ENCODE data around the gene SLC8B1.

The SLC8B1 gene

DNA sequence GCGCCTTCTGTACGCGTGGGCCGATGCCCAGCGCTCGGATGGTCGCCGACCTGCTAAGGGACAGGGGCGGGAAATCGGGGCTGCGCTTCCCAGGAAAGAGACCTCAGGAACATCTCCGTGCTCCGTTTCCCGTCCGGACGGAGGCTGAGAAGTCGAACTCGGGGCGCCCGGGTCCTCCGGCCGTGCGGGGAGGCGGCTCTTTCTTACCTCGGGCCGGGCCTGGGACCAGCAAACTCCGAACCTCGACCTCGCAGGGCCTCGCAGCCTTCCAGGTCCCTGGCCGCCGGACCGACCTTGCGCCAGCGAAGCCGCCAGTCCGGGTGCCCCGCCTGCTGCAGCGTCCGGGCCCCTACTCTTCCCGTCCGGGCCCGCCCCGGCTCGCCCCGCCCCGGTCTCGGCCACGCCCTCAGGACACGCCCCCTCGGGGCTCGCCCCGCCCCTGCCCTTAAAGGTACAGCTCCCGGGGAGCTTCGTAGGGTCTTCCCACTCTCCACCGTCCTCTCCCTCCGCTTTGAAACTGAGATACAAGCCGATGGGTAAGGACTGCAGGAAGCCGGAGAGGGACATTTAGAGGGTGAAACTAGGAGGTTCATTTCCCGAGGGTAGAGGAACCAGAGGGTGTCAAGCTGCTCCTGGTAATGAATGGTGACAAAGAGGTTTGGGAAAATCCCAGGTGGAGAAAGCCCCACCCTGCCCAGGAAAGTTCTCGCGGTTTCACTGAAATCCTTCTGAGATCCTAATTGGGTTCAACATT is at the start of gene SLC8B1:
TSS of gene SLC8B1 (minus strand) at position 324 of the 754 bp plus-strand sequence. CDS start 2,231 bp downstream, outside the sequence.
- no peak for DNase-seq

DNA sequence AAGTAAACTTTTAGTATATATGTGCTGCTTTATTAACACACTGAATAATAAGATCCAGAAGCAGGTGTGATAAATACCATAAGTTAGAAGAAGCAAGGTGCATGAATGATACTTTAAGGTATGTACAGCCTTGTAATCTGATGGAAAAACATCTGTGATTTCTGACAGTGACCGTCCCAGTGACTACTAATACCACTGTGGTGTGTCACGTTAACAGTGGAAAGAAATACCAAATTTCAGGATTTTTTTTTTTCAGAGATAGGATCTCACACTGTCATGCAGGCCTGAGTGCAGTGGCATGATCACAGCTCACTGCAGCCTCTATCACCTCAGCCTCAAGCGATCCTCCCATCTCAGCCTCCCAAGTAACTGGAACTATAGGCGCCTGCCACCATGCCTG is 47.3 kb upstream of the SLC8B1 start:
- no peak for DNase-seq

DNA sequence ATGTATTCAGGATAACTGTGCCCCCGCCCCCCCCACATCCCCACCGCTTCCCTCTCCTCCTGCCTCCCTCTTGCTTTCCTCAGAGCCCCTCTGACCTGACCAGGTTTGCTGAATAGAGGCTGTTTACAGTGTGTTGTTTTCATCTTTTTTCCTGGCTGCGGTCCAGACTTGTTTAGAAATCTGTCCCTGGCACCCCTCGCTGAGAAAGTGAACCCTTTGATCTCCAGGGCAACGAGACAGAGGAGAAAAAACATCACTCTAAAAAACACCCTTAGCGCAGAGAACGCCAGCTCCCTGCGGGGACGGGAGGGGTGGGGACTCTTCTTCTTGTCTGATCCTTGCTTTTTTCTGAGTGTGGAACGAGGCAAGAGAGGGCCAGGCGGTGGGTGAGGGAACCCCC is 46.3 kb upstream of the SLC8B1 start:
- no peak for DNase-seq

DNA sequence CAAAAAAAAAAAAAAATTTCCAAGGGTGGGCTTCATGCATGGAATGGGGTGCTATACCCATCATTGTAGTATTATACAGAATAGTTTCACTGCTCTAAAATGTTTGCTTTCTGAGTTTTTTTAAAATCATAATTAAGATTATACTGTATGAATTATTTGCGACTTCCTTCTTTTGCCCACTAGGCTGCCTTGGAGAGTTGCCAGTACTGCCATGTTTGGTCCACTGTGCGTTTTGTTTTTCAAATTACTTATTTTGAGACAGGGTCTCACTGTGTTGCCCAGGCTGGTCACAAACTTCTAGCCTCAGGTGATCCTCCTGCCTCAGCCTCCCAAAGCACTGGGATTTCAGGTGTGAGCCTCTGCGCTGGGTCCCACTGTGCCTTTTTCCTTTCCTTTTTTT is 43.4 kb upstream of the SLC8B1 start:
- no peak for DNase-seq

DNA sequence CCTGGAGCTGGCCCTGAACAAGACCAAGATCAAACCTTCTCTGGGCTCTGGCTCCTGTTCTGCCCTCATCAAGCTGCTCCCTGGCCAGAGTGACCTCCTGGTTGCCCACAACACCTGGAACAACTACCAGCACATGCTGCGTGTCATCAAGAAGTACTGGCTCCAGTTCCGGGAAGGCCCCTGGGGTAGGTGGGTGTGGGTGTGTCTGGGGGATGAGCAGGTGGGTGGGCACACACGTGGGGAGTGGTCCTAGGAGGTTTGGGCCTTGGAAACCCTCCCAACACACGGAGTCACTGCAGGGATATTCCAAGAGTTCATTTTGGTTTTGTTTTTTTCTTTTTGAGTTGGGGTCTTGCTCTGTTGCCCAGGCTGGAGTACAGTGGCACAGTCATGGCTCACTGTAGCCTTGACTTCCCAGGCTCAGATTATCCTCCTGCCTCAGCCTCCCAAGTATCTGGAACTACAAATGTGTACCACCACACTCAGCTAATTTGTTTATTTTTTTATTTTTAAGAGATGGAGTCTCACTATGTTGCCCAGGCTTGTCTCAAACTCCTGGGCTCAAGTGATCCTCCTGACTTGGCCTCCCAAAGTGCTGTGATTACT is 40.0 kb upstream of the SLC8B1 start:
- DNase-seq, result no peak

DNA sequence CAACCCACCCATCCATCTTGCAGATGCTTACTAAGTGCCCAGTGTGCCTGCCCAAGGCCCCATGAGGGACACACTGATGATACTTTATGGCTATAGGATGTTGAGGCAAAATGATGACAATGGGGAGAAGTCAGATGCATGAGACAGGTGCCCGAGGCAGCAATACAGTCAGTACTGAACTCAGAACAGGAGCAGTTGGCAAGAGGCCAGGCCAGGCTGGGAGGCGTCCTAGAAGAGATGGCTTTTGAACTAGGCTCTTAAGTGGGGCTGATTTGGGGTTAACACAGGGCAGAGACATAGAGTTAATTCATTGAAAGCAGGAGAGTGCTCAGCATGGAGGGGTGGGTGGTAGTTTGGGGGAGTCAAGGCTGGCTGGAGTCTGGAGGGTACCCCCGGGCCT is 39.1 kb upstream of the SLC8B1 start:
- DNase-seq, result no peak

DNA sequence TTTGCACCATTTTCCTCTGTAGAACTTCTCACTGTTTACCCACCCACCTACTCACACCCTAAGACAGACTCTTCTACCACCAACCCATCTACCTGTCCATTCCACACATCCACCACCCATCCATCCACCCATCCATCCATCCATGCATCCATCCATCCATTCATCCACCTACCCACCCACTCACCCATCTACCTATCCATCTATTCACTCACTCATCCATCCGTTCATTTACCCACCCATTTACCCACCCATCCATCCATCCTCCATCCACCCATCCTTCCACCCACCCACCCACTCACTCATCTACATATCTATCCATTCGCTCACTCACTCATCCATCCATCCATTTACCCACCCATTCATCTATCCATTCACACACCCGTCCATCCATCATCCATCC is 38.5 kb upstream of the SLC8B1 start:
- no peak for DNase-seq

DNA sequence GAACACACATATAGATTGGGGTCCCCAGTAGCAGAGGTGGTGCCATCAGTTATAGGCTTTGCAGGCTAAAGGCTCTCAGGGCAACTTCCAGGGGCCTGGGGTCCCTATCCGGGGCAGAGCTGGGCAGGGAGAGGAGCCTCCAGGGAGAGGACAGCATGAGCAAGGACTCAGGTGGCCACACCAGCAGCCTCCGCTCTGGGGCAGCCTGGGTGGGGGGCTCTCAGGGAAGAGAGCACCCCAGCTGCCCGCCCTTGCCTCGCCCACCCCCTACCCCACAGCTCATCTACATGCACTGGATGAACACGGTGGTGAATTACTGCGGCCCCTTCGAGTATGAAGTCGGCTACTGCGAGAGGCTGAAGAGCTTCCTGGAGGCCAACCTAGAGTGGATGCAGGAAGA is 37.5 kb upstream of the SLC8B1 start:
- no peak for DNase-seq

DNA sequence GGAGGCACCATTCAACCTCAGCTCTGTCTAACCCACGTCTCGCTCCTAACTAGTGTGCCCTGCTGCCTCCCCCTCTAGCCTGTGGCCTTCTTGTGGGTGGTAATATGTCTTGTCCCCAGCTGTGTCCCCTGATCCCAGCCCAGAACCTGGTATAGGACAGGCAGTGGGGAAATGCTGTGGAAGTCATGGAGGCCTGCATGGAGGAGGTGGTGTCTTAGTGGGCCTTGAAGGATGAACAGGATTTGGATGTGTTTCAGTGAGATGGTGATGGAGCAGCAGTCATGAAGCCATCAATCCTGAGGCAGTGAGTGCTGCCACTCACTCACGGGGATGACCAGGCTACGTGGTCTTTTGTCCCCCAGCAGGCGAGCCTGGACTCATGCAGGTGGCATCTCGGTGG is 36.9 kb upstream of the SLC8B1 start:
- DNase-seq, result no peak

DNA sequence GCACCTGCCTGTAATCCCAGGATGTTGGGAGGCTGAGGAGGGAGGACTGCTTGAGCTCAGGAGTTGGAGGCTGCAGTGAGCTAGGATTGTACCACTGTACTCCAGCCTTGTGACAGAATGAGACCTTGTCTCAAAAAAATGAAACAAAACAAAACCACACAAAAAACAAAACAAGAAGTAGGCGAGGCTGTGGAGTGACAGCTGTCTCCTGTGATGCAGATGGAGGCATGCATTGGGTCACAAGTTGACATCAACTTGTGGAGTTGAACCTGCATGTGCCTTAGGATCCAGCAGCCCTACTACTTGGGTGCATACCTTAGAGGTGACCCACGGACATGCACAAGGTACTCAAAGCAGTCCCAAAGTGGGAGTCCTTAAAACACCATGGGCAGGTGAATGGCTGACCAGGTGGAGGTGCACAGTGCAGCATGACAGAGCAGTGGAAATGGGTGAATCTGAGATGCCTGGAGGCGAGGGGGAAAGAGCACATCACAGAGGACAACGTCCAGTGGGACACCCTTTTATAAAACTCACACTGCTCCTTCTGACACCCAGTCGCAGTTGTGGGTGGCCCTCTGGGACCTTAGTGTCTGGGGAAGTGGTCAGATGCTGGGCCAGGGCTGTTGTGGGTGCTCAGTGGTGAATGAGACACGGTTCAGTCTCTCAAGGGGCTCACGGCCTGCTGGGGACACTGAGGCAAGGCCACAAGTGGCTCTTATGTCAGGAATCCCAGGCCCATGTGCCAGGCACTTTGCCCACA is 36.2 kb upstream of the SLC8B1 start:
- DNase-seq, result no peak

DNA sequence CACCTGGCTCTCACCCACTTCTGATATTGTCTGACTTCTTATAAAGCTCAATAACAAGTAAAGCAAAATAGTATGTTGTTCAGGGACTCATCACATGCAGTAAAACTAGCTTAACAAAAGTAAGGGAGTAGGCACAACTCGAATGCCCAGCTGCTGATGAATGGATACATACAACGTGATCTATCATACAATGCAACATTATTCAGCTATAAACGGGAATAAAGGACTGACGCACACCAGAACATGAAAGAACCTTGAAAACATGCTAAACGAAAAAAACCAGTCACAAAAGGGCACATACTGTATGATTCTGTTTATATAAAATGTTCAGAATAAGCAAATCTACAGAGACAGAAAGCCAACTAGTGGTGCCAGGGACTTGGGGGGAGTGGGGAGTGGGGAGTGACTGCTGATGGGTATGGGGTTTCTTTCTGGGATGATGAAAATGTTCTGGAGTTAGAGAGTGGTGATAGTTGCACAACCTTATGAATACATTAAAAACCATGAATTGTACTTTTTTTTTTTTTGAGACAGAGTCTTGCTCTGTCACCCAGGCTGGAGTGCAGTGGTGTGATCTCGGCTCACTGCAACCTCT is 34.6 kb upstream of the SLC8B1 start:
- DNase-seq, result no peak

DNA sequence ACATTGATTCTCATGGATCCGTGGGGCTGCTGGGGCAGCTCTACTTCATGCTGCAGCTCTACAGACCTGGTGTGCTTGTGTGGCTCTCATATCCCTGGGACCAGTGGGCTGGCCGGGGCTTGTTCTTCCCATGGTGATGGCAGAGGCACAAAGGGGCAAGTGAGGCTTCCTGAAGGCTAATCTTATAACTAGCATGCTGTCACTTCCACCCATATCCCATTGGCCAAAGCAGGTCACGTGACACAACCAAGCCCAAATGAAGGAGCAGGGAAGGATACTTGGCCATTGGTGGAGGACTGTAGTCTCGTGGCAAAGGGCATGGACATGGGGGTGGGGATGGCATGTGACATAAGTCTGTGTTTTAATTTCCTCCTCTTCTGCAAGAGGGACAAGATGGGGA is 33.4 kb upstream of the SLC8B1 start:
- DNase-seq, result no peak

DNA sequence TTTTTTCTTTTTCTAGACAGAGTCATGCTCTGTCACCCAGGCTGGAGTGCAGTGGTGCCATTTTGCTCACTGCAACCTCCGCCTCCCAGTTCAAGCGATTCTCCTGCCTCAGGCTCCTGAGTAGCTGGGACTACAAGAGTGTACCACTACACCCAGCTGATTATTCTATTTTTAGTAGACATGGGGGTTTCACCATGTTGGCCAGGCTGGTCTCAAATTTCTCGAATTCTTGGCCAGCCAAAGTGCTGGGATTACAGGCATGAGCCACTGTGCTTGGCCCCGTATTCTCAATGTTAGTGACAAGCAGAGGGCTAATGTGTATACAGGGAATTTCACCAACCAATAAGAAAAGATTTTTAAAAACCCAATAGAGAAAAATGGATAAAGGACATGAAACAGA is 31.9 kb upstream of the SLC8B1 start:
- DNase-seq, result no peak

DNA sequence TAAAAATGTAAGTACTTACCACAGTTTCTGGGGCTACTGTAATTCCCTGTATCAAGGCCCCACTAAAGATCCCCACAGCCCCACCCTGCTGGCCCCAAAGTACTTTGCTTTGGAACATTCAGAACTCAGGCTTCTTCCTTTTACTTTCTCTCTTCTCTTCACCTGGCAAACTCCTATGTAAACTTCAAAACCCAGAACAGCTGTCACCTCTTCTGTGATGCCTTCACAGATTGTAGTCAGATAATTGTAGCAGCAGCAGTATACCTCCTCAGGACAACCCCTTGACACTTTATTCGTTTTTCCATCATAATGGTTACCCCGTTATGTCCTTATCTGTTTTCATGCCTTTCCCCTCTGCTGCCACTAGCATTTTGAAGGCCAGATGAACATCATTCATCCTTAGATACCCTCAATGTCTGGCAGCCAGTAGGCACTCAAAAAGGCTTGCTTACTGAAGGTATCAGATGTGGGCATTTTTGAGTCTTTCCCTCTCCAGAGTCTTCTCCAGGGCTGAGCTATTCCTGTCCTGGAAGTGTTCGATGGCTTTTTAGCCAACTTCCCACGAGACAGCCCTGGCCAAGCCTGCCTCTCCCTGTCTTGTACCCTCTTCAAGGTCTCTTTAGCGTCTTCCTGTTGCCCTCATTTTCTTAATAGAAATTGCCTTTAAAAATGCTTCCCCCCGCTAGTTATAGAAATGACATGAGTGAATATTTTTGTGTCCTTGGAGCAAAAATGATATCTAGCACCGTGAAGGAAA is 30.9 kb upstream of the SLC8B1 start:
- DNase-seq, result no peak

DNA sequence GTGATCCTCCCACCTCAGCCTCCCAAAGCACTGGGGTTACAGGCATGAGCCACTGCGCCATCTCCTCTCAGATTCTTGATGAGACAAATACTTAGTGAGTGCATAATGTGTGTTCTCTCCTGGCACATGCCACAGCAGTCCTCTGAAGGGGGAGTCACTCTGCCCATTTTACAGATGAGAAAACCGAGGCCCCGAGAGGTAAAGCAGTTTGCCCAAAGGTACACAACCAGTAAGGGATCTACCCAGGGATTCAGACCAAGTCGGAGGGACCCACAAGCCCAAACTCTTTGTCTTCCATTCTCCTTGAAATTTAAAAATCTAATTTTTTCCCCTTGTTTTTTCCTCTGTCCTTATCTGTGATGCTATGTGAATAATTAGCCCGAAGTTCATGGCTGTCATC is 29.8 kb upstream of the SLC8B1 start:
- DNase-seq, result no peak

DNA sequence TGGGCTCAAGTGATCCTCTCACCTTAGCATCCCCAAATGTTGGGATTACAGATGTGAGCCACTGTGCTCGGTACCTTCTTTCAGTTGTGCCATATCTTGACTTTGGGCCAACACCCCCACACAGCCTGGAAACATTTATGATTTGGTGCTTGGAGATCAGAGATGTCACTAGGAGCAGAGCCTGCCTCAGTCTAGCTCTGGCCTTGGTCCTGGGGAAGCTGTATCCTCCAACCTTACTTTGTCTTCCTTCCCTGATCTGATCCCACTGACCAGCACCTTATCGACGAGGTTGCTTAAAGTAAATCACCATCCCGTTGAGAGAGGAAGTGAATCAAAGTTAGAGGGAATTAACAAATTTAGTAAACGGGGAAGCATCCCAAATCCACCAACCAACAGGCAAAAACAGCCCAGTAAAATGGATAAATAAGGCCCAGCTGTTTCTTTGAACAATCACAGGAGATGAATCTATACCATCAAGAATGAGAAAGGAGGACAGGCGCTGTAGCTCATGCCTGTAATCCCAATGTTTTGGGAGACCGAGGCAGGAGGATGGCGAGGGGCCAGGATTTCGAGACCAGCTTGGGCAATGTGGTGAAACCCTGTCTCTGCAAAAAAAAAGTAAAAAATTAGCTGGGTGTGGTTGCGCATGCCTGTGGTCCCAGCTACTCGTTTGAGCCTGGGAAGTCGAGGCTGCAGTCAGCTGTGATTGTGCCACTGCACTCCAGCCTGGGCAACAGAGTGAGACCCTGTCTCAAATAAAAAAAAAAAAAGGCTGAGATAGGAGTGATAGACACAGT is 26.9 kb upstream of the SLC8B1 start:
- no peak for DNase-seq

DNA sequence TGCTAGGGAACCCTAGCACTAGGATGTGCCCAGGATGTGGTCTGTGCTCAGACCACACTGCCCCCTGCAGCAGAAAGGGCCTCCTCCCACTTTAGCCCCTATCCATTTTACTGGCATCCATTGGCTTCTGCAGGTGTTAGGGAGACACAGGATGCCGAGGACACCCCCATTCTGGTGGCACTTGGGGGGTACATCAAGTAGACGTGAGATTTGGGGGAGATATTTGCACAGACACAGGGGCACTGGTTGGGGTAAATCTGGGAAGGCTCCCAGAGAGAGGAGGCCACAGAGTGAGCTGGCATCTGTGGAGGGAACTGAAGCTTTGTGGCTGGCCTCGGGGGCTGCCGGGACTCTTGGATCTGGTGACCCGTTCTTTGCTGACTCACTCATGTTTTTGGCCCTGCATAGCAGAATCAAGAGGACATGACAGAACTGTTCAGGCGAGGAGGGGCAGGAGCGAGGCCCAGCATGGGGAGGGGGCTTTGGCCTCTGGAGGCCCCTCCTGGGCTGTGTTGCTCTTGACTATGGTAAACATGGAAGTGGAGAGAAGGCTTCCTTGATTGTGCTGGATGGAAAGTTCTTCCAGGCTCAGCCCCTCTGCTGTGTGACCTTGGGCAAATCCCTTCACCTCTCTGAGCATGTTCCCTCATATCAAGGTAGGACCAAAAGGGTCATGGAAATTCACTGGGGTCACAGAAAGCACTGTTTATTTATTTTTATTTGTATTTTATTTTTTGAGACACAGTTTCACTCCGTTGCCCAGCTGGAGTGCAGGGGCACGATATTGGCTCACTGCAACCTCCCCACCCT is 25.2 kb upstream of the SLC8B1 start:
- no peak for DNase-seq

DNA sequence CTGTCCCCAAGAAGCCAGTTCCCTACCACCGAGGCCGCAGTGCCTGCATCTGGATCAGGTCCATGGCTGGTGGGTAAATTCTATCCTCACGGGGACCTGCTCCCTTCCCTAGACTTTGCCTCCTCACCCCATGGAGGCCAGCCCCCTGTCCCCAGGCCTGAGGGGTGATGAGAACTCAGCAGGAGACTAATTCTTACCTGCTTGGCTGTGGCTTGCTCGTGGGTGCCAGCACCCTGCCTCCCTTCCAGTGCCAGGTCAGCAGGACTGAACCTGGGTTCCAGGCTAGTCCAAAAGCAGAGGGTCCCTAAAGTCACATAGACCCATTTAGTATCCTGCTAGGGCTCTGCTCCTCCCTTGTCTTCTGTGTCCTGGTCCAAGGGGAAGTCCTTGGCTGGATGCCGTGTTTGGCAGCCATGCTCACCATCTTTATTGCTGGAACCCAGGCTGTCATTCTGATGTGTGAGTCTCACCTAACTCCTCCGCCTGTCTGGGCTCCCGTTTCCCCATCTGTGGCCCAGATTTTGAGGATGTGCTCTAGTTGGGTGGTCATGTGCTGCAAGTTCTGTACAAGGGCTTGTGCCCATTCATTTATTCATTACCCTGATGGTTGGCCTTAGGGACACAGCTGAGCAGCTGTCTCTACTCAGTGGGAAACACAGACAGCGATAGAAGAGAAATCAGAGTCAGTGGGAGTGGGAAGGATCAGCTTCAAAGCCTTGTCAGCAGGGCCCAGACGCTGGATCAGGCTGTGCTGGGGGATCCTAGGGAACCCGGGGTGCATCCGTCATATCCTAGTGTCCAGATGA is 24.4 kb upstream of the SLC8B1 start:
- no peak for DNase-seq

DNA sequence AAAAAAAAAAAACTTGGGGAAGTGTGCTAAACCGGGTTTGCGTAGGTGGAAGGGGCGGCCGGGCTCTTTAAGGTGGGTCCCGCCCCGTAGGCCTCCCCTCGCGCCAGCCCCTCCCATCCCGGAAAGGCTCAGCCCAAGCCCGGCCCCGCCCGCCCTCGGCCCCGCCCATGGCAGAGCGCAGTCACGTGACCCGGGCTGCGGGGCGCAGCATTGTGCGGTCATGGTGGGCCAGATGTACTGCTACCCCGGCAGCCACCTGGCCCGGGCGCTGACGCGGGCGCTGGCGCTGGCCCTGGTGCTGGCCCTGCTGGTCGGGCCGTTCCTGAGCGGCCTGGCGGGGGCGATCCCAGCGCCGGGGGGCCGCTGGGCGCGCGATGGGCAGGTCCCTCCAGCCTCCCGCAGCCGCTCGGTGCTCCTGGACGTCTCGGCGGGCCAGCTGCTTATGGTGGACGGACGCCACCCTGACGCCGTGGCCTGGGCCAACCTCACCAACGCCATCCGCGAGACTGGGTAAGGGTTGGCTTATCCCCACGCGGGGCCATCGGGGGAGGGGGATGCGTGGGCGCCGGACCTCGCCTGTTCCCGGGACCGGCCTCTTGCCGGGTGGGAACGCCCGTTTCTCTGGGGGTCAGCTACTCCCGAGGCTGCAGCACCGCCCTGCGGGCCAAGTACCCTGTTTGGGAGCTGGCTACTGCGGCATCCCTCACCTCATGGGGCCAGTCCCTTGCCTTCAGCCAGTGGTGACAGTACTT is 23.6 kb upstream of the SLC8B1 start, which contains the start of gene PLBD2:
TSS of gene PLBD2 (plus strand) at position 207 of the 752 bp plus-strand sequence. CDS start at position 221, 14 bp downstream.
- peak; percentile 79 for DNase-seq
